Measurements from ENCODE around the gene NTMT2. TPM values are rescaled to one million over a fixed set of nuclear protein-coding genes. Genes with fewer than 3 reads are reported as not detected.

Gene NTMT2
- total and polyA plus RNA-seq, 2 donors (not counting 1 experiment from before 2014, with no cell fraction given): not detected

DNA sequence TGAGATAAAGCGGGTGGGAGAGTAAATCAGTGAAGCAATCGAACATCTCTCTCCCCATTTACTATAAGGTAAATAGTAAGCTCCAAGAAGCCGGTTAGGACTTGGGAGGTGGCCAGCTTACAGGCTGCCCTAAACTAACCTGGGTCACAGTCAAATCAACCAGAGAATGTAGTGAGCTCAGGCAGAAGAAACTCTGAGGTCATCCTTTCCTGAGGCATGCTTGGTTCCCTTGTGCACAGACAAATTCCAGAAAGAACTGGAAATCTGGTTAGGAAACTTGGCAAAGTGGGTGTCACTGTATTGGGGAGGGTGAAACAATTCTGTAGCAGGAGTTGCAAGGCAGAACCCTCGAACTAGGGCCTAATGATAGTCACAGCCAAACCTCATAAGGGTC is 72.5 kb downstream of the NTMT2 start:
- Histone ChIP-seq H3K9me3 (ENCODE audit: control extremely low read depth in 1 of 3, control insufficient read depth in 2 of 3, insufficient read depth in 1 of 3, low read length in 2 of 3) (no peaks in the 10 kb centered on the region), H2AFZ (ENCODE audit: insufficient read depth, low read depth, low read length, poor library complexity, severe bottlenecking) (no peak overlapping the region), H3K27me3 (replicated peaks in 1 of 4; ENCODE audit: control extremely low read depth in 1 of 4, control insufficient read depth in 3 of 4, insufficient read depth in 4 of 4, low read length in 3 of 4) (peaks cover 0 to 2% (median 0%) of the 10 kb centered on the region in 4 experiments), H3K4me1 (ENCODE audit: control insufficient read depth in 2 of 2, insufficient read depth in 2 of 2, low read length in 2 of 2) (no peaks in the 10 kb centered on the region), H3K4me2 (replicated peaks; ENCODE audit: low read depth, low read length, poor library complexity, severe bottlenecking) (no peak overlapping the region), H4K20me1 (ENCODE audit: control insufficient read depth, insufficient read depth, low read length, poor library complexity, severe bottlenecking) (no peaks in the 10 kb centered on the region), H3K4me3 (ENCODE audit: control extremely low read depth in 1 of 5, extremely low read depth in 1 of 5, insufficient read depth in 1 of 5, low read depth in 2 of 5, low read length in 4 of 5) (no peak overlapping the region), H3K27ac (ENCODE audit: low read length in 2 of 2) (no peak overlapping the region), H3K79me2 (ENCODE audit: control insufficient read depth, insufficient read depth, low read length) (no peaks in the 10 kb centered on the region), H3K36me3 (replicated peaks in 1 of 2; ENCODE audit: control extremely low read depth in 1 of 2, control insufficient read depth in 1 of 2, extremely low read depth in 1 of 2, insufficient read depth in 2 of 2, low read length in 1 of 2) (no peaks in the 10 kb centered on the region), H3K9ac (ENCODE audit: low read length) (no peak overlapping the region)
- WGBS (ENCODE audit: insufficient coverage): 67% methylated on average over 2 of the region's 4 CpGs
- no peak for TF ChIP-seq EZH2 (IDR thresholded peaks at IDR 0.05; ENCODE audit: borderline replicate concordance, insufficient read depth, low read depth, low read length, poor library complexity, severe bottlenecking)
- TF ChIP-seq, protein P1, sequence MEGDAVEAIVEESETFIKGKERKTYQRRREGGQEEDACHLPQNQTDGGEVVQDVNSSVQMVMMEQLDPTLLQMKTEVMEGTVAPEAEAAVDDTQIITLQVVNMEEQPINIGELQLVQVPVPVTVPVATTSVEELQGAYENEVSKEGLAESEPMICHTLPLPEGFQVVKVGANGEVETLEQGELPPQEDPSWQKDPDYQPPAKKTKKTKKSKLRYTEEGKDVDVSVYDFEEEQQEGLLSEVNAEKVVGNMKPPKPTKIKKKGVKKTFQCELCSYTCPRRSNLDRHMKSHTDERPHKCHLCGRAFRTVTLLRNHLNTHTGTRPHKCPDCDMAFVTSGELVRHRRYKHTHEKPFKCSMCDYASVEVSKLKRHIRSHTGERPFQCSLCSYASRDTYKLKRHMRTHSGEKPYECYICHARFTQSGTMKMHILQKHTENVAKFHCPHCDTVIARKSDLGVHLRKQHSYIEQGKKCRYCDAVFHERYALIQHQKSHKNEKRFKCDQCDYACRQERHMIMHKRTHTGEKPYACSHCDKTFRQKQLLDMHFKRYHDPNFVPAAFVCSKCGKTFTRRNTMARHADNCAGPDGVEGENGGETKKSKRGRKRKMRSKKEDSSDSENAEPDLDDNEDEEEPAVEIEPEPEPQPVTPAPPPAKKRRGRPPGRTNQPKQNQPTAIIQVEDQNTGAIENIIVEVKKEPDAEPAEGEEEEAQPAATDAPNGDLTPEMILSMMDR (IDR thresholded peaks at IDR 0.05): no peak
- ChIA-PET POLR2A (no interaction called here), CTCF (no interaction called here)
- H3K9me3 Mint-ChIP-seq (ENCODE audit: insufficient read depth): no peaks in the 10 kb centered on the region
- DNase-seq (no peak), ATAC-seq (ENCODE audit: low read depth) (no peak)
- intact Hi-C loops (cut with micrococcal nuclease): no loop called here
- H3K4me3 Mint-ChIP-seq: no peak overlapping the region
- no peaks in the 10 kb centered on the region for H3K4me1 Mint-ChIP-seq
- H3K27me3 Mint-ChIP-seq: peaks cover 12% of the 10 kb centered on the region
- H3K27ac Mint-ChIP-seq: no peak overlapping the region

Small RNAs within 50 kb of the gene (small RNA-seq; reads per million reads assigned to genes)
- not detected for gene MIR3119-2 (ENCODE audit: insufficient read length, low read depth, low replicate concordance)

Other genes with a start within 250 kb of the NTMT2 start
- gene KIFAP3, start 71.3 kb upstream of the NTMT2 start, total RNA-seq: 14.1 and 14.9 TPM in 2 replicates
- gene KIFAP3, start 71.3 kb upstream of the NTMT2 start, polyA plus RNA-seq: 3.7 and 4.6 TPM in 2 replicates